ENCODE data around the gene DENND1A. TPM values are rescaled to one million over a fixed set of nuclear protein-coding genes. Genes with fewer than 3 reads are reported as not detected.
"Not testable (repeated sequence)": the region's sequence is repeated elsewhere in the genome, so short reads cannot be mapped to it uniquely, and the experiment has no call there.

Gene DENND1A
- total RNA-seq, 1 donor from 2014 or later = 26.3 TPM

GRCh38 chr9:123816817-123817472 lies 113.0 kb downstream of the DENND1A start:
- no peak for DNase-seq (ENCODE audit: low spot score)

DNA sequence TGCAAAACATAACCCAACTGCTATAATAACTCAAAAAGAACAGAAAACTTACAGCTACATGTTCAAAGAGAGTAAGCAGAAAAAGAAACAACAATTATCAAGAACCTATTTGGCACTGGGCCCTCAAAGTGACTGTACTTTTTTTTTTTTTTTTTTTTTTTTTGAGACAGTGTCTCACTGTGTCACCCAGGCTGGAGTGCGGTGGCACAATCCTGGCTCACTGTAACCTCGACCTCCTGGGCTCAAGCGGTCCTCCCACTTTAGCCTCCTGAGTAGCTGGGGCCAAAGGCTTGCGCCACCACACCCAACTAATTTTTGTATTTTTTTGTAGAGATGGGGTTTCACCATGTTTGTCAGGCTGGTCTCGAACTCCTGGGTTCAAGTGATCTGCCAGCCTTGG lies 114.1 kb downstream of the DENND1A start:
- DNase-seq (ENCODE audit: low spot score) = not testable (repeated sequence)

DNA sequence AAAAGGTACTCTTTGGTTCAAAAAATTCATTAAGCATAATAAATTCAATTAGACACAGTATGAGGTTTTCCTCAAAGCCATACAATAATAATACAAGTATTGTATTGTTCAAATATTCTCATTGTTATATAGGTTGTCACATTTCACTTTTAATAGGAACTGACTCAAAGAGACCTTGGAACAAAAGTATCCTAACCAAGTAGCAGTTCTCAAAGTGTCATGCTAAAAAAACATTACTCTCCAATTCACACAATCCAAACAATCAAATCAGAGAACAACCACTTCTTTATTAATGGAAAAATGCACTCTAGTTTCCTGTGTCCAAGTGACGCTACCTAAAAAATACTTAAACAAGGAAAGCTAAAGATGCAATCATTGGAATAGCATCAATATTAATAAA lies 115.4 kb downstream of the DENND1A start:
- DNase-seq (ENCODE audit: low spot score) = no peak

DNA sequence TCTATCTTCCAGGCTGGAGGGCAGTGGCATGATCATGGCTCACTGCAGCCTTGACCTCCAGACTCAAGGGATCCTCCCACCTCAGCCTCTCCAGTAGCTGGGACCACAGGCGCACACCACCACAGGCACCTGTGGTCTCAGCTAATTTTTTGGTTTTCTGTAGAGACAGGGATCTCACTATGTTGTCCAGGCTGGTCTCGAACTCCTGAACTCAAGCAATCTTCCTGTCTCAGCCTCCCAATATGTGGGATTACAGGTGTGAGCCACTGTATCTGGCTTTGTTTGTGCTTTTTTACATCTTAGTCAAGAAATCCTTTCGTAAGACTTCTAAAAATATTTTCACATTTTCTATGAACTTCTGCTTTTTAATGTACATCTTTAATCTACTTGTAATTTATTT lies 116.9 kb downstream of the DENND1A start:
- DNase-seq (ENCODE audit: low spot score) = no peak

DNA sequence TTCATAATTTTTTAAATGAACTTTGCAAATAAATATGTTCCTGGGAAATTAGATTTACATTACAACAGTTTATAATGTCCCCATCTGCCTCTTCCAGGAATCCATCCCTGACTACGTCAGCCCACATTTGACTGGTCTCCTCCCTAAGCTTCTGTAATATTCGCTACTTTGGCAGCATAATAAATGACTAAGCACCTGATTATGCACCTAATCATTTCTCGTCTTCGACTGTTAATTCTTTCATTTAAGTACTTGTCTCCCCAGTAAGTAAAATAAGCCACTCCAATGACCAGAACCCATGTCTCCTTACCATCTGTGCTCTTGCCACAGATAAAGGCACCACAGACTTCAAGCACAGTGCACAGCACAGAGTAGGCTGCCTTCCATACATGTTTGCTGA lies 122.7 kb downstream of the DENND1A start:
- DNase-seq (ENCODE audit: low spot score) = no peak

- no peak for DNase-seq (ENCODE audit: low spot score)
Observed at GRCh38 chr9:123806829-123807228, 123.1 kb downstream of the DENND1A start.

DNA sequence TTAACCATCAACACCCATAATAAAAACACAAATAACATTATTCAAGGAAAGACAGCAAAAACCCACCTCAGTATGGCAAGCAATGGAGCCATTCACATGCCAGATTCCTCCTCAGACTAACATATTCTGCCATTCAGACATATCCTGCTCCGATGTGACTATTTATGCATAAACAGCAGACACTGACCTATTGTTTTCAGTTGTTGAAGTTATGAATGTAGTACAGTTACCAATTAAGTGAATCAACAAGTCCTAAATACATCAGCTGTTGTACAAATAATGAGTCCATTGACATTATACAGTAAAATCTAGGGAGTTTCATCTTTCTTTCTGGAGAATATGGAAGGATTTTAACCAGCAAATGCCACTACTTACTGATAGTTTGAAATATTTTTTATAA lies 131.7 kb downstream of the DENND1A start:
- no peak for DNase-seq (ENCODE audit: low spot score)

- DNase-seq (ENCODE audit: low spot score) = no peak
Observed at GRCh38 chr9:123796618-123797484, 133.1 kb downstream of the DENND1A start.

GRCh38 chr9:123796094-123796493 lies 133.8 kb downstream of the DENND1A start:
- DNase-seq (ENCODE audit: low spot score) = no peak

DNA sequence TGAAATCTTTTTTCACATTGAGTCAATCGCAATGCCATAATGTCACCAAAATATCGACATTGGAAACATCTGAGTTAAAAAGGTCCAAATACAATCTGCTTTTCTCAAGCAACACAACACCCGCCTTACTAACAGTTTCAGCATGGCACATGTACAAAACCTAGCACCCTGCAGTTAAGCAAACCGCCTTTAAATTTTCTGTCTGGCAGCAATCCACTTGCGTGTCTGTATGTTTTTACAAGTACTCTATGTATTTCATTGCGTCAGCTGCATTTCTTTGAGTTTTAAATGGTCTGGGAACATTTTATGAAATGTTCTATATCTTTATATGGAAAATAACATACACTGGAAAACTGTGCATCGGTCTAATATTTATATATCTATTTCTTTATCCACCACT lies 134.6 kb downstream of the DENND1A start:
- no peak for DNase-seq (ENCODE audit: low spot score)

GRCh38 chr9:123792501-123792900 lies 137.4 kb downstream of the DENND1A start:
- no peak for DNase-seq (ENCODE audit: low spot score)

- no peak for DNase-seq (ENCODE audit: low spot score)
Observed at GRCh38 chr9:123789554-123790292, 140.2 kb downstream of the DENND1A start.

DNA sequence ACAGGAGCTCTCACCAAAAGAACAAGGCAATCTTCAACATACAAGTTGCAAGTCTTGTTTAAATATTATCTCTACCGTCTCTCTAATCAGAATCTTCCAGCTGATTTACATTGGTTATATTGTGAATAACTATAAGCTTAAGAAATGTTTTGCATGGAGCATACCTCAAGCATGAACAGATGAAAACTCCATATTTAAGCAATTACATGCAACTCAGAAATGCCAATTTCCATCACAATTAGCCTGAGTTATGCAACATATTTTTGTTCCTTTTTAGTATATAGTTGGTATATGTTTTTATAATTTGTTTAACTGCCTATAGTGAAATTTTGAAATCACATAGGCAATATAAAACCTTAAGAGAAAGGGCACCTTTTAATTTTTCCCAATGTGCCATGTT lies 142.5 kb downstream of the DENND1A start:
- DNase-seq (ENCODE audit: low spot score) = no peak

- DNase-seq (ENCODE audit: low spot score) = no peak
Observed at GRCh38 chr9:123784518-123784917, 145.4 kb downstream of the DENND1A start.

DNA sequence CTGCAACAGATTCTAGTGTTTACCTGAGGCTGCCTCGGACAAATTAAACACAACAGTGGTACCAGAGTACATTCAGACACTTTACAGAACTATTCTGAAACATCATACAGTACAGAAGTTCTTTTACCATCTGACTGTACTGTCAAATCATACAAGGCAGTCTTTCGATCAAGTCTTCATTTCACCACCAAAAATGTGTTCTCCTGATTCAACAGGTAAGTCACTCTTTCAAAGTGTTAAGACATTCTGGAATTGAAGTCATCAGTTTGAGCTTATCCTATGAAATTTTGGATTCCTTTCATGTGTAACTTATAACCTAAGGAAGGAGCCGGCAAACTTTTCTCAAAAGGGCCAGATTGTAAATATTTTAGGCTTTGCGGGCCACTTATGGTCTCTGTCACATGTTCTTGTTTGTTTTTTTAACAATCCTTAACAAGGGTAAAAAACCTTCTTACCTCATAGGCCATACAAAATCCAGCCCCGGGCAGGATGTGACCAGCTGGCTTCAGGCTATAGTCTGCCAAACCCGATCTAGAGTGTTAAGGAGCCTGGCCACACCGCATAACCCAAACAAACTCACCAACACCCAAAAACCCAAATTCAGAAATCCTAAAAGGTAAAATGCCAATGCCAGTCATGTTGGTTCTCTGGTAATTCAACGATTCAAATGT lies 151.6 kb downstream of the DENND1A start:
- no peak for DNase-seq (ENCODE audit: low spot score)

- no peak for DNase-seq (ENCODE audit: low spot score)
Observed at GRCh38 chr9:123776708-123777537, 153.0 kb downstream of the DENND1A start.

GRCh38 chr9:123775289-123776284 lies 154.3 kb downstream of the DENND1A start:
- DNase-seq (ENCODE audit: low spot score) = no peak

DNA sequence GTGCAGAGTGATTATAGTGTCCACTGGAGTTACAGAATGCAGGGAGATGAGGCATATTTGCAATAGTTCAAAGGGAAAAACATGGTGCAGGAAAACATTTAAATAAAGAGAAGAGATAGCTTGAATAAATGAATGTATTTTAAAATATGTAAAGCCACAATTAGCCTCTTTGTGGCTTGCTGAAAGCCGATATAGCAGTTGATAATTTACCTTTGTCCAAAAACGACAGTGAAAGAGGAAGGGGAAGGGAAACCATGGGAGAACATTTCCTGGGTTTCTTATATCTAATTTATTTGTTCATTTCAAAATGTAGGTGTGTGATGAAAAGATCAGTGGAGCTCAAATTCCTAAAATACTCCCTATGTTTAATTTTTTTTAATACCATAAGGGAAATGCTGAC lies 156.1 kb downstream of the DENND1A start:
- DNase-seq (ENCODE audit: low spot score) = no peak

GRCh38 chr9:123772967-123773366 lies 157.0 kb downstream of the DENND1A start:
- no peak for DNase-seq (ENCODE audit: low spot score)

- DNase-seq (ENCODE audit: low spot score) = no peak
Observed at GRCh38 chr9:123772374-123772773, 157.6 kb downstream of the DENND1A start.
